T-helper 2 cell (primary cell): Measurements from ENCODE around the gene SLC22A13.
"Not testable (repeated sequence)": the region's sequence is repeated elsewhere in the genome, so short reads cannot be mapped to it uniquely, and the experiment has no call there.

Experiments used
- DNase-seq, 5 experiments: peaks; one replicate each; pipeline versions ENCODE4 v3.0.0 to v3.0.0-alpha.2; 2012 to 2022
- total RNA-seq, 2 donors: gene quantifications; one replicate each; lab custom pipeline; 2026; lab: John Stamatoyannopoulos, UW

Gene SLC22A13
- 0.74 to 0.94 reads per million in 2 donors for total RNA-seq

GRCh38 chr3:38265604-38266307 is at the start of gene SLC22A13:
TSS of gene SLC22A13 (plus strand) at chr3:38265812. CDS start at chr3:38265861, 49 bp downstream.
- DNase-seq: no peak

GRCh38 chr3:38219609-38220197 is 45.9 kb upstream of the SLC22A13 start:
- no peak for DNase-seq

- DNase-seq: no peak
Observed at GRCh38 chr3:38221005-38221404, 44.6 kb upstream of the SLC22A13 start.

- no peak for DNase-seq
Observed at GRCh38 chr3:38222032-38222634, 43.5 kb upstream of the SLC22A13 start.

- no peak for DNase-seq
Observed at GRCh38 chr3:38224357-38224756, 41.3 kb upstream of the SLC22A13 start.

- no peak for DNase-seq
Observed at GRCh38 chr3:38226273-38226672, 39.3 kb upstream of the SLC22A13 start.

- DNase-seq: no peak
Observed at GRCh38 chr3:38227989-38228388, 37.6 kb upstream of the SLC22A13 start.

GRCh38 chr3:38229036-38229435 is 36.6 kb upstream of the SLC22A13 start:
- DNase-seq: no peak

GRCh38 chr3:38232701-38233100 is 32.9 kb upstream of the SLC22A13 start:
- no peak for DNase-seq

- DNase-seq: no peak
Observed at GRCh38 chr3:38235466-38235865, 30.1 kb upstream of the SLC22A13 start.

GRCh38 chr3:38238416-38239008 is 27.1 kb upstream of the SLC22A13 start:
- DNase-seq: no peak

GRCh38 chr3:38242812-38243211 is 22.8 kb upstream of the SLC22A13 start:
- not testable (repeated sequence) for DNase-seq

GRCh38 chr3:38245930-38246329 is 19.7 kb upstream of the SLC22A13 start:
- DNase-seq: no peak

- no peak for DNase-seq
Observed at GRCh38 chr3:38247366-38248035, 18.1 kb upstream of the SLC22A13 start.

GRCh38 chr3:38250198-38250597 is 15.4 kb upstream of the SLC22A13 start:
- DNase-seq: no peak

GRCh38 chr3:38251197-38251596 is 14.4 kb upstream of the SLC22A13 start:
- no peak for DNase-seq

- no peak for DNase-seq
Observed at GRCh38 chr3:38253704-38254103, 11.9 kb upstream of the SLC22A13 start.

GRCh38 chr3:38254872-38255271 is 10.7 kb upstream of the SLC22A13 start:
- no peak for DNase-seq

- DNase-seq: no peak
Observed at GRCh38 chr3:38255627-38256026, 10.0 kb upstream of the SLC22A13 start.

- peak in 1 of 5 experiments; percentile 74 for DNase-seq
Observed at GRCh38 chr3:38257583-38257982, 8.0 kb upstream of the SLC22A13 start.

- no peak for DNase-seq
Observed at GRCh38 chr3:38260474-38260873, 5.1 kb upstream of the SLC22A13 start.

- DNase-seq: no peak
Observed at GRCh38 chr3:38264353-38264771, 1.2 kb upstream of the SLC22A13 start.

- no peak for DNase-seq
Observed at GRCh38 chr3:38264779-38265178, 833 bp upstream of the SLC22A13 start.
